H1 (cell line): ENCODE data around the gene ATP6V1B1. TPM values are rescaled to one million over a fixed set of nuclear protein-coding genes. Genes with fewer than 3 reads are reported as not detected.

Source experiments
- CHD7 ChIP-seq: fragments of 300-600 bp; sonication (generic); IDR thresholded peaks from 2 replicates; pipeline ENCODE4 v1.7.1; 2012; ENCODE audit warnings: low read length, moderate library complexity, mild to moderate bottlenecking, inconsistent platforms; ENCODE audit not compliant: insufficient replicate concordance
- CREB1 ChIP-seq: IDR thresholded peaks from 2 replicates; pipeline ENCODE4 v1.6.1; 2012; ENCODE audit warnings: inconsistent platforms
- TAF1 ChIP-seq: IDR thresholded peaks from 2 replicates; pipeline ENCODE4 v1.6.1; 2011; ENCODE audit warnings: mild to moderate bottlenecking, low read depth, low read length
- polyA plus RNA-seq, 7 experiments: library from polyadenylated mRNA; depleted of rRNA in 3 of 7; stranded (reverse) in 5 of 7; unstranded in 2 of 7; fragments of >200 nt in 5 of 7; fragments of 200-250 nt in 2 of 7; gene quantifications; 1 replicate in 5 of 7; 2 replicates in 1 of 7; 4 replicates in 1 of 7; pipeline versions ENCODE4 v1.2.1 to v1.2.3, GENCODE V29; 2011 to 2013; ENCODE audit warnings: missing spikeins in 2 of 7, mixed read lengths in 2 of 7
- total RNA-seq: library from RNA; stranded (reverse); fragmentation: NEBNext Ultra II Directional; extraction: Animal tissue kit (Norgen Biotek cat#: 25700); gene quantifications from 2 replicates; pipeline ENCODE4 v1.2.1, GENCODE V29; 2021

The ATP6V1B1 gene
- total and polyA plus RNA-seq, 2 of the 8 experiments (the other 6 are each of a cell fraction or from before 2014, with no cell fraction given): not detected

GRCh38 chr2:71001592-71001927 lies 65.9 kb downstream of the ATP6V1B1 start (continued):
- TF ChIP-seq CHD7 (no peak), TAF1 (no peak), CREB1 (no peak)
- TF ChIP-seq, all 59 proteins: peak for 2
